ENCODE results near the gene MYL12B.

MYL12B gene

DNA sequence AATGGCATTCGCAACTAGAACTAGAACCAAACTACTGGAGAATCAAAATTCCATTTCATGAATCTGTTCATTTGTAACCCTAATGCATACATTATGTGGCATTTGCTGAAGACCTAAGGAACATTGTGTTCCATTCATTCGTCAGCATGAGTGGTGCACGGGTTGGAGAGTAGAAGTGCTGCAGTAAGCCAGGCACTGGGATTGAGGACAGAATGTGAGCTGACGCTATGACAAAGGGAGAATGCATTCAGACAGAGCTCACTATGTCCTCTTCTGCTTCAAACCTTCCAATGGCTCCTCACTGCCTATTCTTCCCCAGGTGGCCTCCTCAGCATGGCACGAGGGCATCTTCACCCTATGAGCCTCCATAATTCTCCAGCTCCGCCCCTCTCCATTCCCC is 35.9 kb upstream of the MYL12B start:
- no peaks in the 10 kb centered on the region for H3K36me3 Mint-ChIP-seq
- ATAC-seq, result no peak
- H3K27ac Mint-ChIP-seq, result no peak overlapping the region
- no peaks in the 10 kb centered on the region for H3K27me3 Mint-ChIP-seq
- H3K4me1 Mint-ChIP-seq, result no peaks in the 10 kb centered on the region
- H3K4me3 Mint-ChIP-seq, result no peak overlapping the region
- H3K9me3 Mint-ChIP-seq, result no peaks in the 10 kb centered on the region

DNA sequence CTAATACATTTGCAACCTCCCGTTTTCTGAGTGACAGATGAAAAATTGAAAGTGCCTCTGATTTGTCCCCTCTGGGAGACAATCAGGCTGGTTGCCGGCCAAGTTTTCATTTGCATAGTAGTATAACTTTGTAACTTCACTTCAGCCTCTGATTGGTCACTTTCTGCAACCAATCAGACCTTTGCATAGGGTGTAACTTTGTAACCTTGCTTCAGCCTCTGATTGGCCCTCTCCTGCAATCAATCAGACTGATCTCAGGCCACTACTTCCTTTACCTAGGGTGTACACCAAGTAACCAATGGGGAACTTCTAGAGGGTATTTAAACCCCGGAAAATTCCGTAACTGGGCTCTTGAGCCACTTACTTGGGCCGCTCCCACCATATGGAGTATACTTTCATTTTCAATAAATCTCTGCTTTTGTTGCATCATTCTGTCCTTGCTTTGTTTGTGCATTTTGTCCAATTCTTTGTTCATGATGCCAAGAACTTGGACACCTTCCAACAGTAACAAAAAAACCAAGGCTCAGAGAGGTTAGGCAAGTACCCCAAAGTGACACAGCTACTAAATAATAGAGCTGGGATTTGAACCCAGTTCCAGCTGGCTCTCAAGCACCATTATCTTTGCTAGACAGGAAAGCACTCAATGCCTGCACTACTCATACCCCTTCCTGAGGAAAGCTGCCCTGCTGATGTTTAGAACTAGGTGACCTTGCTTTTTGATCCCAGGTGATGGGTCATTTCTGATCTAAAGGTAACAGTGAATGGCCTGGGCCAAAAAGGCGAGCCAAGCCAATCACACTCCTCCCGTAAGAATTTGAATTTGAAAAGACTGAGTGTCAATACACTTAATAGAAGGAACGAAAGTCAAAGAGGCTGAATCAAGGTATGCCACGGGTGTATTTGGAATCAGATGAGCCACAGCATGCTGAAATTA is 31.3 kb upstream of the MYL12B start:
- no peaks in the 10 kb centered on the region for H3K27me3 Mint-ChIP-seq
- H3K4me3 Mint-ChIP-seq, result no peak overlapping the region
- no peaks in the 10 kb centered on the region for H3K4me1 Mint-ChIP-seq
- H3K27ac Mint-ChIP-seq, result no peak overlapping the region
- no peak for ATAC-seq
- H3K9me3 Mint-ChIP-seq, result no peaks in the 10 kb centered on the region
- H3K36me3 Mint-ChIP-seq, result no peaks in the 10 kb centered on the region

DNA sequence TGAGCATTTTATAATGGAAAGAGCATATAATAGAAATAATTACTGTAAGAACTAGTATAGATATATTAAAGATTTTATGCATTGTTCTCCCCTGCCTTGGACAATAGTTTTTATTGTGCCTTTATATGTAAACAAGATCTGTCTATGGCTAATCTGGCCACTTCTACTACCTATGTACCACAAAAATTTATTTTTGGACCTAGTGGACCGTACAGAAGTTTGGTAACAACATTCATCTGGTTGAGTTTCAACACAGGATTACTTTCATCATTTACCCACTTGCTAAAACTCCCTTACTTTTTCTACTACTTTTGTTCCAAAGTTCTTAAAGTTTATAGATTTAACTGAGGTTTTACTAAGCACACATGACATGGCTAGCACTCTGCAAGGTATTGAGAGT is 28.9 kb upstream of the MYL12B start:
- no peak for ATAC-seq
- H3K36me3 Mint-ChIP-seq, result no peaks in the 10 kb centered on the region
- no peaks in the 10 kb centered on the region for H3K27me3 Mint-ChIP-seq
- no peaks in the 10 kb centered on the region for H3K4me1 Mint-ChIP-seq
- H3K4me3 Mint-ChIP-seq, result no peak overlapping the region
- H3K9me3 Mint-ChIP-seq, result no peaks in the 10 kb centered on the region
- H3K27ac Mint-ChIP-seq, result no peak overlapping the region

DNA sequence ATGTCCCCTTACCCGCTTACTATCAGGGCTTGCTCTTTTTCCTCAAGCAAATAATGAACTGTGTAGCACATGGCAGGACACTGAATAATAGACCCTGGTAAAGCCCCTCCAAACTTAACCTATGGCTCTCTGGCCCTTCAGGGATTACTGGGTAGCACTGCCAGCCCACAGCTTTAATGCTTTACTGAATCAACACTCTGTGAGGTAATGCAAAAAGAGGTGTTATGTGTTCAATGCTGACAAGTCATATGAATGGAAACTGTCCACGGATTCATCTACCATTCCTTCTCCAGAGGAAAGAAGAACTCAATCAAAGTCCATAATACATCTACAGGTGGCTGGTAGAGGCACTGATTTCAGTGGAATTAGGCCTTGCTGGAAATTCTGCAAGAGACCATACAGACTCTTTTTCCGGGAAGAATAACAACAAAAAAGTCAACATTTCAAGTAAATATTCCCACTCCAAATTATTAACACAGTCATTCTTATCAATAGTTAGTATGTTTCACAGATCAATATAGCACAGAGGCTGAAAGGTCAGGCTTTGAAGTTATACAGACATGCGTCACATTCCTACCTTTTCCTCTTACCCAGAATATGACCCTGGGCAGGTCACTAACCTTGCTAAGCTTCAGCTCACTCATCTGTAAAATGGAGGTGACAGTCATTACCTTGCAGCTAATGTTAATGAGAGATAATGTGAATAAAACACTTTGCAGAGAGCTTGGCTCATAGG is 28.3 kb upstream of the MYL12B start:
- no peaks in the 10 kb centered on the region for H3K36me3 Mint-ChIP-seq
- ATAC-seq, result no peak

DNA sequence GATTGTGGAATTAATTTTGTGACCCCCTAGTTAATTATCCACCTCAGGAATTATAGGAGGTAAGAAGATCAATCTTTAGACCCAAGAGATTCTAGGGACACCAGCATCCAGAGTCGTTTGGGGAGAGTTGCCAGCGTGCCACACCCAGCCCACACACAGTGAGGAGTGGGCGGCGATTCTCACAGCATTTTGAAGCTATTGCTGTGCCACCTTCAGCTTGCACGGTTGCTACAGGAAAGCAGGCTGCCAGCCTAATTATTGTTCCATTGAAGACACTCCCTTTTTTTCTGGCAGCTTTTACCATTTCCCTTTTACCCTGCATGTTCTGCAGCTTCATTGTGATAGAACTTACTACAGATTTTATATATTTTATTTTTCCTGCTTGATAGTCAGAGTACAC is 27.5 kb upstream of the MYL12B start:
- H3K9me3 Mint-ChIP-seq, result no peaks in the 10 kb centered on the region
- no peaks in the 10 kb centered on the region for H3K27me3 Mint-ChIP-seq
- ATAC-seq, result no peak
- H3K36me3 Mint-ChIP-seq, result no peaks in the 10 kb centered on the region
- H3K27ac Mint-ChIP-seq, result no peak overlapping the region
- no peaks in the 10 kb centered on the region for H3K4me1 Mint-ChIP-seq
- H3K4me3 Mint-ChIP-seq, result no peak overlapping the region

More for the DNA sequence above, 28.3 kb upstream of the MYL12B start:
- Mint-ChIP-seq H3K4me1 (no peaks in the 10 kb centered on the region), H3K4me3 (no peak overlapping the region), H3K27ac (no peak overlapping the region), H3K27me3 (no peaks in the 10 kb centered on the region), H3K9me3 (no peaks in the 10 kb centered on the region)

DNA sequence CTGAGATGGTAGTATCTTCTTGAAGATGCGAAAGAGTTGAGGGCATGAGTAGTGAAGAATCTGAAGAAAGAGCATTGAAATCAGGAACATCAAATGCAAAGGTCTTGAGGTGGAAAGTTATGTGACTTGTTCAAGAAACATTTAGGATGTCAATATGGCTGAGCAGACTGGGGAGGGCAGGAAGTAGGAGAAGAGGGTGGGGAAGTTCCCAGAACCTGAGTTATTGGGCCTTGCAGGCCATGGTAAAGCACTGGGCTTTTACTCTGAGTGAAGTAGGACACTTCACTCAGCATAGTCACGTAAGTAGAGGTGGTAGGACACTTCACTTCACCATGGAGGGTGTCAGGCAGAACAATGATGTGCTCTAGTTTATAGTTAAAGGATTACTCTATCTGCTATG is 26.1 kb upstream of the MYL12B start:
- no peaks in the 10 kb centered on the region for H3K27me3 Mint-ChIP-seq
- H3K9me3 Mint-ChIP-seq, result peaks cover 5% of the 10 kb centered on the region
- ATAC-seq, result no peak

DNA sequence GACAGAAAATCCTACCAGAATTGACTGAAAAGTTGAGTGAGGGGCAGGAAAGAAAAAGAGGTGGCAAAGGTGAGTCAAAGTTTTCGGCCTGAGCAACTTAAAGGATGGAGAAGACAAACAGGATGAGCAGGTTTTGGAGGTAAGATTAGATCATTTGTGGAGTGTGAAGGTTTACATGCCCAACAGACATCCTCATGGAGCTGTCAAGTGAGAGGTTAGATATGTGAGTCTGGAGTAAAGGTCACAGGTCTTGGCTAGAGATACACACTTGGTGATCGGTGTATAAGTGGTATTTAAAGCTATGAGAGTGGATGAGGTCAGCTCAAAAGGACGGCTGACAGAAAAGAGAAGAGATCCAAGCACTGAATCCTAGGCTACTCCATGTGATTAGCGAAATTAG is 25.5 kb upstream of the MYL12B start:
- H3K36me3 Mint-ChIP-seq, result peaks cover 11% of the 10 kb centered on the region
- H3K9me3 Mint-ChIP-seq, result peaks cover 5% of the 10 kb centered on the region
- H3K4me1 Mint-ChIP-seq, result no peaks in the 10 kb centered on the region
- ATAC-seq, result no peak
- H3K27ac Mint-ChIP-seq, result no peak overlapping the region
- no peaks in the 10 kb centered on the region for H3K27me3 Mint-ChIP-seq
- H3K4me3 Mint-ChIP-seq, result no peak overlapping the region

More for the DNA sequence above, 26.1 kb upstream of the MYL12B start:
- no peak overlapping the region for H3K4me3 Mint-ChIP-seq
- no peak overlapping the region for H3K27ac Mint-ChIP-seq
- peaks cover 7% of the 10 kb centered on the region for H3K36me3 Mint-ChIP-seq
- H3K4me1 Mint-ChIP-seq, result no peaks in the 10 kb centered on the region

DNA sequence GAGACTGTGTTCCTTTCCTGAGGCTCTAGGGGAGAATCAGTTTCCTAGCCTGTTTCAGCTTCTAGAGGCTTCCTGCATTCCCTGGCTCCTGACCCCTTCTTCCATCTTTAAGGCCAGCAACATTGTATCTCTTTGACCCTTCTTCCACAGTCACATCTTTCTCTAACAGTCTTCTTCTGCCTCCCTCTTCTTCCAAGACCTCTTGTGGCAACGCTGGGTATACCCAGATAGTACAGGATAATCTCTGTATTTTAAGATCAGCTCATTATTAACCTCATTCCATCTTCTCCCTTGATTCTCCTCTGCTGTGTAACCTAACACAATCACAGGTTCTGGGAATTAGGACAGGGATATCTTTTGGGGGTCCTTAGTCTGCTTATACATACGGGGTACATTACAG is 23.2 kb upstream of the MYL12B start:
- Mint-ChIP-seq H3K36me3 (peaks cover 22% of the 10 kb centered on the region), H3K9me3 (peaks cover 5% of the 10 kb centered on the region), H3K4me1 (no peaks in the 10 kb centered on the region), H3K27ac (peak overlapping the region; percentile 13), H3K27me3 (no peaks in the 10 kb centered on the region), H3K4me3 (no peak overlapping the region)
- no peak for ATAC-seq

DNA sequence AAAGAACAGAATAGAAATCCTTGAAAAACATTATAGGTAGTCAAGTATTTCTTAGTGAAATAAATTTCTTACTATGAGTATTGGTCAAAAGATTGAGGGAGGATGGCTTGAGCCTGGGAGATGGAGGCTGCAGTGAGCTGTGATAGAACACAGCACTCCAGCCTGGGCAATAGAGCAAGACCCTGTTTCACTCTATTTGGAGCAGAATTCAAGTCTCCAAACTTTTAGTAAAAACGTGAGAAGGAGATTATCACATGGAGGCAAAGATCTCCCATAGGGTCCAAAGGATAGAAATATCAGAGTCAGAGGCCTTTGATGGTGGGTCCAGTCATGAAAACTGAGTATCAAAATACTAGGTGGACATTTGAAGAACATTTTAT is 16.8 kb upstream of the MYL12B start:
- H3K27me3 Mint-ChIP-seq, result no peaks in the 10 kb centered on the region
- peaks cover 30% of the 10 kb centered on the region for H3K36me3 Mint-ChIP-seq
- peaks cover 5% of the 10 kb centered on the region for H3K9me3 Mint-ChIP-seq
- peak overlapping the region; percentile 91 for H3K27ac Mint-ChIP-seq
- H3K4me1 Mint-ChIP-seq, result peaks cover 24% of the 10 kb centered on the region
- no peak for ATAC-seq
- H3K4me3 Mint-ChIP-seq, result peak overlapping the region; percentile 83

DNA sequence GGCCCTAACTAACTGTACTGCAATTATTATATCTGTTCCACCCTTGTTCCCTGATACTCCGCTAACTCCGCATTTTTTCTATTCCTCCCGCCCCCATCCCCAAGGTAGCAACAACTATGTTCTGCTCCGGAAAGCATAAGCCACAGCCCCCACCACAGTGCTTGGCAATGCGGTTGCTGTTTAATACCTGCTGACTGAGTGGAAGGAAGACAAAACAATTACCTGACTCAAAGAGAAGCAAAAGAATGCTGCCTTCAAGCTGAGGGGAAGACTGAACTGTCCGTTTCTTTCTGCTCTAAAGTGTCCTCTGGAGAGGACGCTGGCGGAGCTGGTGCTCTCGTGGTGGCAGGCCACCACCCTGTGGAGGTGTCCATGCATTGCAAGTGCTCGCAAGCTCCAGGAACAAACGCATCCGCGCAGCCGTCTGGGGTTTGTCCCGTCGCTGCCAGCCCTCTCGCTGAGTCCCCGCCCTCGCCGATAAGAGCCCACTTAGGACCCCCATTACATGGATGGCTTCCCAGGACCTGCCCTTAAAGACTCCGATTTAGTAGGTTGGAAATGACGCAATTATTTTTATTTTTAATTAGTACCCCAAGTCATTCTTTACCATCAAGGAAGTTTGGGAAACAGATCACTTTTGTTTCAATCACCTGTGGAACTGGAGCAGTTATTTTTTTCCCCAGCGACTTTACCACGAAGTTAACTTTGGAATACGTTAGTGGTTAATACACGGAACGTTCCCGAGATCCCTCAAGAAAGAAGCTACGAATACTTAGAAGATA is 15.9 kb upstream of the MYL12B start:
- peak overlapping the region; percentile 83 for H3K4me3 Mint-ChIP-seq
- H3K27ac Mint-ChIP-seq, result peak overlapping the region; percentile 91
- H3K4me1 Mint-ChIP-seq, result peaks cover 32% of the 10 kb centered on the region
- H3K27me3 Mint-ChIP-seq, result no peaks in the 10 kb centered on the region
- peaks cover 29% of the 10 kb centered on the region for H3K36me3 Mint-ChIP-seq
- H3K9me3 Mint-ChIP-seq, result no peaks in the 10 kb centered on the region
- peak; percentile 69 for ATAC-seq

DNA sequence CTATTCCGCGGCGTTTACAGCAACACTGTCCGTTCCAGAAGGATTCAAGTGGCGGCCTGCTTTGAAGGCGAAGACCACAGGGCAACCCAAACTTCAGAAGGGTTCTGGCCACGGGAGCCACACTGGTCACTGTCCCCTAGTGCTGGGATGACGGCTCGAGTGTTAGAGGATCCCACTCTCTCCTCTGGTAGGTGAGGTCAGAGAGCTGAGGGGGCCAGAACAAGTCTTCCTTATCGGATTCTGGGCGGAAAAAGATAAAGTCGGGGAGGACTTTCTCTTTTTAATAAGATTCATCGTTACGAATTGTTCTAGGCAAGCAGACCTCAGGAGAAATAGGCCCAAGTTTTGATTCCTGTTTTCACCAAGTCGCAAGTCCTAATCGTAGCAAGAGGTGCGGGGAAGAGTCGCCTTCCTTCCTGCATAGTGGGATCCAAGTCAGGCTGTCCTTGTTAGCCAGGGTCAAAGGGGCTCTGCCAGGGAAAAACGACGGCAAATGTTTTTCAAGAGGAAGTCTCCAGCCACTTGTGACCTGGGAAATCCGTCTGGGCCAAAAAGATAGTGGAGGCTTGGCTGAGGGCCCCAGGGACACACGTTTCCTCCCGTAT is 15.2 kb upstream of the MYL12B start:
- Mint-ChIP-seq H3K9me3 (no peaks in the 10 kb centered on the region), H3K4me3 (peak overlapping the region; percentile 83), H3K4me1 (peaks cover 35% of the 10 kb centered on the region), H3K27ac (peak overlapping the region; percentile 91), H3K36me3 (peaks cover 24% of the 10 kb centered on the region), H3K27me3 (no peaks in the 10 kb centered on the region)
- peak; percentile 9 for ATAC-seq

DNA sequence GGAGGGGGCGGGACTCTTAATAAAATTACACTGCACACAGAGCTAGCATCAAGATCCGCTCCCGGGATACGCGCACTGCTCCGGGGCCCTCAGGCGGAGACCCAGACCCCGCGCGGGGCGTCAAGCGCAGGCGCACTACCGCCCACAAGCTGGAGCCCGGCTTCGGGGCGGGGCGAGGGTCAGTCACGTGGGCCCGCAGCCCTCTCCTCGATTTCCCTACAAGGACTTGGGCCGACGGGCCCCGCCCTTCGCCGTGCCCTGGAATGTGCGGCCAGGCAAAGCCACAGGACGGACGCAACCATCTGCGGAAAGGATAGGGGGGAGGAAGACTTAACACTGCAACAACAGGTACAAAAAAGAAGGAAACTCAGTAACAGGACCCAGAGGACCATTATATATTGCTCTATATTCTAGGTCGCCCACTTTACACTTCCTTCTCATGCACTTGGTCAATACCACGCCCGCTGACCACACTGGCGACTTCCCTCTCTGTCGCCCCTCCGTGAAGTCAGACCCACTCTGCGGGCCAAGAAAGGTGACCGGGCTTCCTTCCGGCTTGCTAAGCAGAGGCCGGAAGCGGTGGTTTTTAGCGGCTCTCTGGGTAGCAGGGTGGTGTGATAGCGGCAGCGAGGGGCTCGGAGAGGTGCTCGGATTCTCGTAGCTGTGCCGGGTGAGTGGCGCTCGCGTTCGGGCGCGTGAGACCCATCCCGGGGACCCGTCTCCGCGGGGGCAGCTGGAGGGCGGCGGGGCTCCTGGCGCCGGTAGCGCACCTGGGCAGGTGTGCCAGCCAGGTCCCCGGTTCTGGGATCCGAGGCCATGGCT is 14.5 kb upstream of the MYL12B start, which contains the start of gene MYL12A:
MYL12A (plus strand) TSS at position 562 of the 822 bp plus-strand sequence. CDS start 5,447 bp downstream, outside the sequence.
- ATAC-seq, result peak; percentile 93
- no peaks in the 10 kb centered on the region for H3K27me3 Mint-ChIP-seq
- H3K36me3 Mint-ChIP-seq, result peaks cover 17% of the 10 kb centered on the region
- H3K4me1 Mint-ChIP-seq, result peaks cover 38% of the 10 kb centered on the region
- no peaks in the 10 kb centered on the region for H3K9me3 Mint-ChIP-seq
- H3K4me3 Mint-ChIP-seq, result peak within 1 kb of the TSS; percentile 83
- H3K27ac Mint-ChIP-seq, result peak within 1 kb of the TSS; percentile 91

DNA sequence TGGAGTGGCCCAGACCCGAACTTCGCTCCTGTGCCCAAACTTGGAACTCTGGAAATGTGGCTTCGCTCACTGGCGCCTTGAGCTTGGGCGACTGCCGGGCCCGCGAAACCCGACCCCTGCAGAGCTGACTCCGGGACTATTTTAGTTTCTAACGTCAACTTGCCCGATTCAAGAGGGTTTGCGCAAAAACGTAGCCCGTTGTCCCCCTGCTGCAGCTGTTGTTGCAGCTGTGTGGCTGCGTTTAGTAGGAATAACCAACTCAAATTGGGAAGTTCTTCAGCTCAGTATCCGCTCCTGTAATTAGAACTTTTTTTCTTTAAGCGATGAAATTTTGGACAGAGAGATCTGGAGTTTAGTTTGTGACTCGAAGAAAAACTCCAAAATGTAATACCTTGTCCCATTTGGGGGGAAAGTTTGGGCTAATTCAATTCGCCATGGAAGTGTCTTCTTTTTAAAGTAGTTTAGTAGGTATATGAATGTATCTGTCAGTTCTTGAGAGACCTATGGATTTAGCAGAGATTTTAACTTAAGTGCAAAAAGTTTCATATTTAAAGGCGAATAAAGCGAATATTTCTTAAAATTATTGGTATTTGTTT is 13.8 kb upstream of the MYL12B start:
- Mint-ChIP-seq H3K27me3 (no peaks in the 10 kb centered on the region), H3K36me3 (peaks cover 15% of the 10 kb centered on the region), H3K9me3 (no peaks in the 10 kb centered on the region), H3K27ac (peak overlapping the region; percentile 91), H3K4me3 (peak overlapping the region; percentile 83), H3K4me1 (peaks cover 45% of the 10 kb centered on the region)
- no peak for ATAC-seq
